ENCODE measurements around the gene ZNF592. TPM values are rescaled to one million over a fixed set of nuclear protein-coding genes. Genes with fewer than 3 reads are reported as not detected.
"Not testable (repeated sequence)": the region's sequence is repeated elsewhere in the genome, so short reads cannot be mapped to it uniquely, and the experiment has no call there.

ZNF592 gene
- total RNA-seq, 1 experiment from 2014 or later = 34.6 TPM

DNA sequence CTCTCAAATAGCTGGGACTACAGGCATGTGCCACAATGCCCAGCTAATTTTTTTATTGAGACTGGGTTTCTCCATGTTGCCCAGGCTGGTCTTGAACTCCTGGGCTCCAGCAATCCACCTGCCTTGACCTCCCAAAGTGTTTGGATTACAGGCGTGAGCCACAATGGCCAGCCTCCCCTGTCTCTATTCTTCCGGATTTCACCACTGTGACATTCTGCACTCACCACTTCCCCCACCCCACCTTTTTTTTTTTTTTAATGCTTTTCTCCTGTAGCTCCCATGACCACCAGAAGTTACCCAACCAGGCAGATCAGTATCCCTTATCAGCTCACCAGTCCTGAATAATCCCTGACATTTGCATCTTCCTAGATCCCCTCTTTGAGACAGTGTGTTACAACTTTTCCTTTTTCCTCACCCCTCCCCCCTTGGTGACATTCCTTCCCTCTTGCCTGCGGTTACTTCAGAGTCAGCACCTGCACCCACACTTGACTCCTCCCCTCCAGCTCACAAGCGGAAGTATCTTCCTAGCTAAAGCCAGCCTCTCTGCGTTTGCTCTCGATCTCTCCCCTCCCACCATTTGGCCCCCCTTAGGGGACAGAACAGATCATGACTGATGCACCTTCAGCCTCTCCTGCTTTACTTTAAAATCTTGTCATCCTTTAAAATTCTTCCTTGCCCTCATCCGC is 13.5 kb upstream of the ZNF592 start:
- Histone ChIP-seq H2BK12ac (ENCODE audit: insufficient read length, low read depth, low read length) (no peak overlapping the region), H2BK120ac (ENCODE audit: low read depth, low read length, poor library complexity, severe bottlenecking) (no peak overlapping the region), H4K20me1 (ENCODE audit: control insufficient read depth, insufficient read depth, insufficient read length) (no peaks in the 10 kb centered on the region), H2BK15ac (ENCODE audit: low read depth, low read length) (no peak overlapping the region), H2AK5ac (ENCODE audit: insufficient read length, low read length) (no peak overlapping the region), H2AFZ (ENCODE audit: low read length) (no peak overlapping the region), H3K9ac (ENCODE audit: extremely low read depth, insufficient read length, low read length) (no peak overlapping the region), H3K79me1 (ENCODE audit: insufficient read depth, low read depth, low read length, poor library complexity, severe bottlenecking) (no peaks in the 10 kb centered on the region), H3K4ac (ENCODE audit: low read depth, low read length) (no peak overlapping the region), H3K18ac (ENCODE audit: insufficient read length, low read depth, low read length) (peak overlapping the region; percentile 1), H4K91ac (ENCODE audit: insufficient read length, low read depth, low read length) (no peak overlapping the region), H3K14ac (ENCODE audit: insufficient read depth, low read length) (no peak overlapping the region), H3T11ph (ENCODE audit: low read length) (no peak overlapping the region), H3K23me2 (ENCODE audit: insufficient read length, low read depth, low read length, poor library complexity, severe bottlenecking) (no peaks in the 10 kb centered on the region), H2BK5ac (ENCODE audit: insufficient read length, low read length) (no peak overlapping the region), H3K4me1 (ENCODE audit: insufficient read depth, low read length) (peaks cover 4% of the 10 kb centered on the region; the same call in 1 of the 2 replicates), H3K23ac (ENCODE audit: insufficient read length, low read depth, low read length) (no peak overlapping the region), H3K4me2 (ENCODE audit: insufficient read depth, insufficient read length, low read length) (peak overlapping the region; percentile 30), H4K5ac (ENCODE audit: insufficient read length, low read depth, low read length) (no peak overlapping the region), H3K79me2 (ENCODE audit: insufficient read depth, low read length) (no peaks in the 10 kb centered on the region), H4K8ac (replicated peaks; ENCODE audit: insufficient read length, low read depth, low read length) (no peak overlapping the region), H3K27ac (ENCODE audit: insufficient read length, low read depth, low read length) (no peak overlapping the region), H2BK20ac (ENCODE audit: low read depth, low read length, poor library complexity, severe bottlenecking) (no peak overlapping the region), H3K9me3 (ENCODE audit: control insufficient read depth, low read depth, low read length) (no peaks in the 10 kb centered on the region), H3K27me3 (ENCODE audit: insufficient read depth, low read length) (no peaks in the 10 kb centered on the region), H3K56ac (ENCODE audit: insufficient read length, low read depth, low read length) (no peak overlapping the region)
- H3K27me3 Mint-ChIP-seq (ENCODE audit: low read depth) = no peaks in the 10 kb centered on the region
- H3K27ac Mint-ChIP-seq = peak overlapping the region; percentile 90 to 96 (median 91)
- peak overlapping the region; percentile 31 to 69 for H3K4me3 Mint-ChIP-seq
- no peaks in the 10 kb centered on the region for H3K9me3 Mint-ChIP-seq
- DNase-seq = peak; percentile 93
- no peaks in the 10 kb centered on the region for H3K36me3 Mint-ChIP-seq (ENCODE audit: insufficient read depth in 1 of 3, low read depth in 3 of 3)
- TF ChIP-seq, protein P1, sequence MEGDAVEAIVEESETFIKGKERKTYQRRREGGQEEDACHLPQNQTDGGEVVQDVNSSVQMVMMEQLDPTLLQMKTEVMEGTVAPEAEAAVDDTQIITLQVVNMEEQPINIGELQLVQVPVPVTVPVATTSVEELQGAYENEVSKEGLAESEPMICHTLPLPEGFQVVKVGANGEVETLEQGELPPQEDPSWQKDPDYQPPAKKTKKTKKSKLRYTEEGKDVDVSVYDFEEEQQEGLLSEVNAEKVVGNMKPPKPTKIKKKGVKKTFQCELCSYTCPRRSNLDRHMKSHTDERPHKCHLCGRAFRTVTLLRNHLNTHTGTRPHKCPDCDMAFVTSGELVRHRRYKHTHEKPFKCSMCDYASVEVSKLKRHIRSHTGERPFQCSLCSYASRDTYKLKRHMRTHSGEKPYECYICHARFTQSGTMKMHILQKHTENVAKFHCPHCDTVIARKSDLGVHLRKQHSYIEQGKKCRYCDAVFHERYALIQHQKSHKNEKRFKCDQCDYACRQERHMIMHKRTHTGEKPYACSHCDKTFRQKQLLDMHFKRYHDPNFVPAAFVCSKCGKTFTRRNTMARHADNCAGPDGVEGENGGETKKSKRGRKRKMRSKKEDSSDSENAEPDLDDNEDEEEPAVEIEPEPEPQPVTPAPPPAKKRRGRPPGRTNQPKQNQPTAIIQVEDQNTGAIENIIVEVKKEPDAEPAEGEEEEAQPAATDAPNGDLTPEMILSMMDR (conservative IDR thresholded peaks at IDR 0.05) = no peak
- peaks cover 17 to 19% of the 10 kb centered on the region in 2 experiments for H3K4me1 Mint-ChIP-seq
- no CpG with 5 or more reads among the region's 7 CpGs for WGBS (ENCODE audit: extremely low coverage, insufficient read length, low lambda C conversion rate)

DNA sequence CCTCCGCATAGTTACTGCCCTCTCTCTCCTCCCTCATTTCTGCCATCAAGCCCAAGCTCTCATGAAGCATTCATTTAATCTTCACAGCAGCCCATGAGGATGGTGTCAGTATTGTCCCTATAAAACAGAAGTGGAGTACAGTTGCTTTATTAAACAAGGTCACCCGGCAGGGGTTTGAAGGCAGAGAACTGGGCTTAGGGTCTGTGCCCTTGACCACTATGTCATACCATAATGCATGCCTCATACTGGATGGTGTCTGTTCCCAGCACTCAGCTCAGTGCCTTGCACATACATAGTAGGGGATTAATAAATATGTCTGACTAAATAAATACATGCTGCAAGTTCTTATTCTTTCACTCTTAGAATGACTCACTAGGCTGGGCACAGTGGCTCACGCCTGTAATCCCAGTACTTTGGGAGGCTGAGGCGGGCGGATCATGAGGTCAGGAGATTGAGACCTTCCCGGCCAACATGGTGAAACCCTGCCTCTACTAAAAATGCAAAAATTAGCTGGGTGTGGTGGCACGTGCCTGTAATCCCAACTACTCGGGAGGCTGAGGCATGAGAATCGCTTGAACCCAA is 12.8 kb upstream of the ZNF592 start:
- Mint-ChIP-seq H3K27ac (peak overlapping the region; percentile 90 to 96 (median 91); a peak in 6 of 7 replicates), H3K4me1 (peaks cover 17 to 19% of the 10 kb centered on the region in 2 experiments), H3K4me3 (peak overlapping the region; percentile 31 to 69)
- H2BK120ac ChIP-seq (ENCODE audit: low read depth, low read length, poor library complexity, severe bottlenecking); H3K27ac ChIP-seq (ENCODE audit: insufficient read length, low read depth, low read length); H2BK15ac ChIP-seq (ENCODE audit: low read depth, low read length); H3K4me1 ChIP-seq (ENCODE audit: insufficient read depth, low read length); H3K9me3 Mint-ChIP-seq; H3K4ac ChIP-seq (ENCODE audit: low read depth, low read length); DNase-seq; H3K9ac ChIP-seq (ENCODE audit: extremely low read depth, insufficient read length, low read length); H3K14ac ChIP-seq (ENCODE audit: insufficient read depth, low read length); H3K23ac ChIP-seq (ENCODE audit: insufficient read length, low read depth, low read length); H3K79me1 ChIP-seq (ENCODE audit: insufficient read depth, low read depth, low read length, poor library complexity, severe bottlenecking); H4K8ac ChIP-seq (replicated peaks; ENCODE audit: insufficient read length, low read depth, low read length); H2AK5ac ChIP-seq (ENCODE audit: insufficient read length, low read length); H2BK20ac ChIP-seq (ENCODE audit: low read depth, low read length, poor library complexity, severe bottlenecking); H2AFZ ChIP-seq (ENCODE audit: low read length); H3K56ac ChIP-seq (ENCODE audit: insufficient read length, low read depth, low read length); H3K27me3 Mint-ChIP-seq (ENCODE audit: low read depth); H4K5ac ChIP-seq (ENCODE audit: insufficient read length, low read depth, low read length); H2BK12ac ChIP-seq (ENCODE audit: insufficient read length, low read depth, low read length); H3T11ph ChIP-seq (ENCODE audit: low read length); H2BK5ac ChIP-seq (ENCODE audit: insufficient read length, low read length); H3K27me3 ChIP-seq (ENCODE audit: insufficient read depth, low read length); H3K9me3 ChIP-seq (ENCODE audit: control insufficient read depth, low read depth, low read length); H4K20me1 ChIP-seq (ENCODE audit: control insufficient read depth, insufficient read depth, insufficient read length); H3K79me2 ChIP-seq (ENCODE audit: insufficient read depth, low read length); H4K91ac ChIP-seq (ENCODE audit: insufficient read length, low read depth, low read length); H3K36me3 Mint-ChIP-seq (ENCODE audit: insufficient read depth in 1 of 3, low read depth in 3 of 3); H3K23me2 ChIP-seq (ENCODE audit: insufficient read length, low read depth, low read length, poor library complexity, severe bottlenecking): not testable (repeated sequence)
- Histone ChIP-seq H3K4me2 (ENCODE audit: insufficient read depth, insufficient read length, low read length) (peak overlapping the region; percentile 30), H3K18ac (ENCODE audit: insufficient read length, low read depth, low read length) (peak overlapping the region; percentile 1)
- no CpG with 5 or more reads among the region's 9 CpGs for WGBS (ENCODE audit: extremely low coverage, insufficient read length, low lambda C conversion rate)

Data from H9 (cell line).